Activated CD4-positive, alpha-beta T cell treated with anti-CD3 and anti-CD28 coated beads, Interleukin-2, amount 10 ng/mL, durations not matched to agents 24 days and 14 days (primary cell): ENCODE results near the gene KHSRP. TPM values are rescaled to one million over a fixed set of nuclear protein-coding genes. Genes with fewer than 3 reads are reported as not detected.

Source experiments
- DNase-seq: peaks from one replicate; pipeline ENCODE4 v3.0.0; 2022
- H3K27ac Mint-ChIP-seq: one replicate; pipeline ENCODE4 v1.8.0; 2022; ENCODE audit warnings: mild to moderate bottlenecking, mixed read lengths
- H3K27me3 Mint-ChIP-seq: one replicate; pipeline ENCODE4 v1.8.0; 2022; ENCODE audit warnings: mixed read lengths
- H3K36me3 Mint-ChIP-seq: one replicate; pipeline ENCODE4 v1.8.0; 2022; ENCODE audit warnings: low read depth, mild to moderate bottlenecking, mixed read lengths
- H3K4me1 Mint-ChIP-seq: one replicate; pipeline ENCODE4 v1.8.0; 2021; ENCODE audit warnings: mixed read lengths
- H3K4me3 Mint-ChIP-seq: one replicate; pipeline ENCODE4 v1.8.0; 2022; ENCODE audit warnings: mild to moderate bottlenecking, moderate library complexity, mixed read lengths
- H3K9me3 Mint-ChIP-seq: one replicate; pipeline ENCODE4 v1.8.0; 2021; ENCODE audit warnings: mixed read lengths
- intact Hi-C: fragments of 100-400 bp; cut with micrococcal nuclease; formaldehyde crosslinking; loops from one replicate; pipeline ENCODE4 v1.15.1; 2023
- total RNA-seq: library from RNA; stranded (reverse); gene quantifications from 2 replicates; pipeline ENCODE4 v1.2.3, GENCODE V29; 2022

Gene KHSRP
- total RNA-seq, 1 donor from 2014 or later, result 435 TPM

DNA sequence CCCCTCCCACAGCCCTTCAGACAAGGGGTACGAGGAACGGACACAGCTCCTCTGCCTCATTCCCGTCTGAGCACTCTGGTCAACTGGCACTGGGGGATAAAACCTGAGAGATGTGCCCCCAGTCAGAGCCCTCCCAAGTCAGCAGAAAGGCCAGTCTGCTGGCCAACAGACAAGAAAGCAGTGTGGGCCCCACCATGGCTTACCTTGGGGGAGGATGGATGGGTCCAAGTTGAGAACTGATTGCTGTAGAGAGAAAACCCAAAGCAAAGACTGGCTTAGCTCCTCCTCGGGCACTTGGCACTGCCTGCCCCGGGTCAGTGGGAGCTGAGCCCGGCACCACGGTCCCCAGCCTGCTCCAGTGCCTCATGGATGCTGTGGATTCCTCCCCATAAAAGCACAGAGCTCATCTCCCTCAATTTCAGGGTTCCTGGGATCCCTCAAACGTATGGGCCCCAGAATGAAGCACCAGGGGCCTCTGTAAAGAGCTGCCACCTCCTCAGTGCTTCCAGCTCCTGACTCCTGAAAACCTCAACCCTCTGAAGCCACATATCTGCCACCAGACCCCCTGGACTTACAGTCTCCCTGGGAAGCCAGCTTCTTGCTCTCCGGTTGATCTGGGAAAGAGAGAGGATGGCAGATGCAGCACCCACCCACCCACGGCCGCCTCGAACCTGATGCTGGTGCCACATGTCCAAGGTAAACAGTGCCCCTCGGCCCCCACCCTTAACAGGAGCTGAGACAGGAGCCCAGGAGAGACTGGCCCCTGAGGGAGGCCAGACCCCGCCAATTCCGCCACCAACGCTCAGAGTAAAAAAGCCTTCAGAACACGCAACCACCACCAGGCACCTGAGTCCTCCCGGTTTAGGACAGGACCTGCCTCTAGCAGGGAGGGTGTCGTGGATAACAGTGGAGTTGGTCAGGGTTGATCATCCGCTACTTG lies 3.3 kb downstream of the KHSRP start:
- Mint-ChIP-seq H3K4me3 (no peak overlapping the region), H3K9me3 (peaks cover 3% of the 10 kb centered on the region), H3K36me3 (peaks cover 62% of the 10 kb centered on the region), H3K27ac (no peak overlapping the region), H3K4me1 (peaks cover 26% of the 10 kb centered on the region), H3K27me3 (no peaks in the 10 kb centered on the region)
- DNase-seq, result no peak
- intact Hi-C loops, result loop anchor here (10.0 kb wide), 1 partner anchor 173 kb away; the partner anchor contains the start of gene CD70

DNA sequence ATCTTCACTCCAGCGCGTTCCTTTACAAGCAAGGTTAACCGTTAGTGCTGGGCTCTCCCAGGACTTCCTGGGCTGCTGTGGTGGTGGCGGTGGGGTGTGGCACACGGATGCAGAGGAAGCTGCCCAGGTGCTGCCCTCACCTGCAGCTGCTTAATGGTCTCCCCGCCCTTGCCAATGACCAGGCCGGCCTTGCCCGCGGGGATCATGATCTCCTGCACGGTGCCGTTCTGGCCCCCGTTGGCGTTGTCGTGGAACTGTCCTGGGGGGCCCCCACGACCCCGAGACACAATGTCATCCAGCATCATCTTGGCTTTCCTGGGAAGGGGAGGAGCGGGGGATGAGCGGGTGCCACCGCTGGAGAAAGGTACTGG lies 6.1 kb downstream of the KHSRP start:
- H3K4me1 Mint-ChIP-seq, result peaks cover 15% of the 10 kb centered on the region
- no peak overlapping the region for H3K27ac Mint-ChIP-seq
- H3K4me3 Mint-ChIP-seq, result no peak overlapping the region
- no peaks in the 10 kb centered on the region for H3K27me3 Mint-ChIP-seq
- intact Hi-C loops, result no loop called here
- H3K9me3 Mint-ChIP-seq, result no peaks in the 10 kb centered on the region
- no peak for DNase-seq
- peaks cover 72% of the 10 kb centered on the region for H3K36me3 Mint-ChIP-seq

DNA sequence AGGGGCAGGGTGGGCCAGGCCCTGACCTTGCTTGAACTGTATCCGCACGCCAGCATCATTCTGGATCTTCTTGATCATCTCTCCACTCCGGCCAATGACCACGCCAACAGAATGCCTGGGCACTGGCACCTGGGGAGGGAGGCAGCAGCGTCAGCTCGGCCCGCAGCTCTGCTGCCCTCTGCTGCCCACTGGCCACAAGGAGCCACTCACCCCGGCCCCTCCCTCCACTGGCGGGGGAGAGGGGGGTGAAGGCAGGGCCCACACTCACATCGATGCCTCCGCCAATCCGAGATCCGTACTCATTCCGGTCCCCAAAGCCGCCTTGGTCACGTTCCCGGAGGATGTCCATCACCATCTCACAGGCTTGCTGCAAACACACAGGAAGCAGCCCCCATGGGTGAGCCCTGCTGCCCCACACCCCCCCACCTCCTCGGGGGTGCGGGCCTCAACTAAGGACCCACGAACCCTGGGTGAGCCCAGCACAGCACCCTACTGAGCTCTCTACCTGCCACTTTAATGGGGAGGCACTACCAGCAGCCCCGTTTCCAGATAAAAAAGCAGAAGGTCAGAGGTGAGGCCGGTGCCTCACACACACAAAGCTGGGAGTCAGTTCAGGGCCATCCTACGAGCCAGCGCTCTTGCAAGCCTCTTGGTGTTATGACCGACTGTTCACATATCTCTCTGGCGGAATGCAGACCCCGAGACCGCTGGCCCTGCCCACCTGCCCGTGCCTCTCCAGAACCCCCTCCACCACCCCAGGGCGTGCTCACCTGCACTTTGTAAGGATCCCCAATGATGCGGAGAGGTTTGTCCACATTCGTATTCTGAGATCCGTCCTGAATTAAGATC lies 6.7 kb downstream of the KHSRP start:
- H3K27me3 Mint-ChIP-seq, result no peaks in the 10 kb centered on the region
- intact Hi-C loops, result no loop called here
- H3K4me1 Mint-ChIP-seq, result peaks cover 10% of the 10 kb centered on the region
- H3K27ac Mint-ChIP-seq, result no peak overlapping the region
- H3K9me3 Mint-ChIP-seq, result no peaks in the 10 kb centered on the region
- DNase-seq, result no peak
- no peak overlapping the region for H3K4me3 Mint-ChIP-seq
- peaks cover 70% of the 10 kb centered on the region for H3K36me3 Mint-ChIP-seq

DNA sequence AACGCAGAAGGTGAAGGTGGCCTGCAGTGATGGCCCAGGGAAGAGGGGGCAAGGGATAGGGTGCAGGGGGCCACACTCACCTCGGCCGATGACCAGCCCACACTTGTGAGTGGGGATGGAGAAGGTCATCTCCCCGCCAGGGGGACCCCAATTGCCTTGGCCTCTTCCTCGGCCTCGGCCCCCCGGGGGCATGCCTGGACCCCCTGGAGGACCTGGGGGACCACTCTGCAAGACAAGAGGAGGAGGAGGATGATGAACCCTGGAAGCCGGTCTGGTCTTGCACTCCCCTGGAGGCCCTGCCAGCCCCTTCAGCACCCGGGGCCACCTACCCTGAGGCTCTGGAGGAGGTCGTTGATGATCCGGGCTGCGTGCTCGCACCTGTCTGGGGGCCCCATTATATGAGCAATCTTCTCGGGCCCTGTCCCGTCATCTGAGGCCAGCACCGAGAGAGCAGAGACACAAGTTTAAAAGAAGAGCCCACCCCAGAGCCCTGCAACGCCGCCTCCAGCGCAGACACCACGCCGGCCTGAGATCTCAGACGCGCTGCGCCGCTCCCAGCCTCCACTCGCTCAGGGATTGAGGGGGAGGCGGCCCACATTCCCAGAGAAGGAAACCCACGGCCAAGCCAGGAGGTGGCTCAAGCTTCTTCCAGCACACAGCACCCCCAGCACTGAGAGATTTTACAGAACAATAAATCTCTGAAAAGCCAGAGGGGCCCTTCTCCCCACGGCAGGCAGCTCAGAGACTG lies 7.8 kb downstream of the KHSRP start:
- H3K4me3 Mint-ChIP-seq, result no peak overlapping the region
- intact Hi-C loops, result no loop called here
- peaks cover 65% of the 10 kb centered on the region for H3K36me3 Mint-ChIP-seq
- peaks cover 2% of the 10 kb centered on the region for H3K4me1 Mint-ChIP-seq
- no peak for DNase-seq
- H3K27me3 Mint-ChIP-seq, result no peaks in the 10 kb centered on the region
- H3K27ac Mint-ChIP-seq, result no peak overlapping the region
- no peaks in the 10 kb centered on the region for H3K9me3 Mint-ChIP-seq

DNA sequence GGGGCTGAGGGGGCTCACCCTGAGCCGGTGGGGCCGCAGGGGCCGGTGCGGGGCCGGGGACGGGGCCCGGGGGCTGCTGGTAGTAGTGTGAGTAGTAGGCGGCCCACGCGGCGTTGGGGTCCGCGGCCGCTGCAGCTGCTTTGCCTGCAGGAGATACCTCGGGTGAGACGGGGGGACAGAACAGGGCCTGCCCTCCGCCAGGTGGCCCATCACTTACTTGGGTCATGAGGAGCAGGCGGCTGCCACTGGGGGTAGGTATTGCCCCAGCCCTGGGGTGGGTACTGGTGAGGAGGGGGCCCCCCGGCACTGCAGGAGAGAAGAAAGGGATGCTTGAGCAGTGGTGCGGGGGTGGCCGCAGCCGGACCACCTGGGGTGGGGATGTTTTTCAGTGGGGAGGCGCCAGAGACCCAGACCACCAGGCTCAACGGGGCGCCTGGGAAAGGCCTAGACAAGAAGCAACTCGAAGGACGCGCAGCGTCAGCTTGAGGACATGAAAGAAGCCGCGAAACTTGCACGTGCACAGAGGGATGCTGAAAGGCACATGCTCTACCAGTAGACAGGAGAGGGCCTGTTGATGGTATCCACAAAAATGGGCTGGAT lies 8.9 kb downstream of the KHSRP start:
- intact Hi-C loops, result no loop called here
- H3K27ac Mint-ChIP-seq, result no peak overlapping the region
- no peaks in the 10 kb centered on the region for H3K9me3 Mint-ChIP-seq
- H3K36me3 Mint-ChIP-seq, result peaks cover 57% of the 10 kb centered on the region
- H3K27me3 Mint-ChIP-seq, result no peaks in the 10 kb centered on the region
- H3K4me3 Mint-ChIP-seq, result no peak overlapping the region
- peaks cover under 1% of the 10 kb centered on the region for H3K4me1 Mint-ChIP-seq
- DNase-seq, result no peak

DNA sequence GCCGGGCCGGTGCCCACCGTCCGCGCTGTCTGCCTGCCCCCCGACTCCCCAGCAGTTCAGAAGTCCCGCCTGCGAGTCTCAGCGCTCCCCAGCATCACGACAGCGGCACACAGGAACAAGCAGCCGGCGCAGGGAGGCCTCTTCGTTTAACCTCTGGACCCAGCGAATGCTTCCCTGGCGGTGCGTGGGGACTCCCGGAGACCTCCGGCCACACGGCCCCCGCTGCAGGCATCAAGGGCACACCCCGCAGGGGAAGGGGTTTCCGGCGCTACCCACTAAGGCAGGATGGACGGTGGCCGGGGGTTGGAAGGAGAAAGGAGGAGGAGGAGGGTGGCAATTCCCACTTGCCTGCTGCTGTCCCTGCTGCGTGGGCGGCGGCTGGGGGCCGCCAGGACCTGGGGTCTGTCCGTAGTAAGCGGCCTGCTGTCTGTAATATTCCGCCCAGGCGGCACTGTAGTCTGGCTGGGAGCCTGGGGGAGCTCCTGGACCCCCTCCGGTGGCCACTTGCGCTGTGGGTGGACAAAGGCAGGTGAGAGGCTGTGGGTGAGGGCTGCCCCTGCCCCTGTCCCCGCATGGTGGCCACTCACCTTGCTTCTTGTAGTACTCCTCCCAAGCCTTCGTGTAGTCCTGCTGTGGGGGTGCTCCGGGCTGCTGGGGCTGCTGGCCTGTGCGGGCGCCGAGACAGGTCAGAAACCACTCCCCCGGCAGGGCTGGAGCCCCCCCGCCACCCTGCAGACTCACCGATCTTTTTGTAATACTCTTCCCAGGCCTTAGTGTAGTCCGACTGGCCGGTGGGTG lies 9.6 kb downstream of the KHSRP start:
- H3K4me3 Mint-ChIP-seq, result no peak overlapping the region
- no peak overlapping the region for H3K27ac Mint-ChIP-seq
- no peak for DNase-seq
- peaks cover 50% of the 10 kb centered on the region for H3K36me3 Mint-ChIP-seq
- no peaks in the 10 kb centered on the region for H3K27me3 Mint-ChIP-seq
- no peaks in the 10 kb centered on the region for H3K9me3 Mint-ChIP-seq
- intact Hi-C loops, result no loop called here
- no peaks in the 10 kb centered on the region for H3K4me1 Mint-ChIP-seq

DNA sequence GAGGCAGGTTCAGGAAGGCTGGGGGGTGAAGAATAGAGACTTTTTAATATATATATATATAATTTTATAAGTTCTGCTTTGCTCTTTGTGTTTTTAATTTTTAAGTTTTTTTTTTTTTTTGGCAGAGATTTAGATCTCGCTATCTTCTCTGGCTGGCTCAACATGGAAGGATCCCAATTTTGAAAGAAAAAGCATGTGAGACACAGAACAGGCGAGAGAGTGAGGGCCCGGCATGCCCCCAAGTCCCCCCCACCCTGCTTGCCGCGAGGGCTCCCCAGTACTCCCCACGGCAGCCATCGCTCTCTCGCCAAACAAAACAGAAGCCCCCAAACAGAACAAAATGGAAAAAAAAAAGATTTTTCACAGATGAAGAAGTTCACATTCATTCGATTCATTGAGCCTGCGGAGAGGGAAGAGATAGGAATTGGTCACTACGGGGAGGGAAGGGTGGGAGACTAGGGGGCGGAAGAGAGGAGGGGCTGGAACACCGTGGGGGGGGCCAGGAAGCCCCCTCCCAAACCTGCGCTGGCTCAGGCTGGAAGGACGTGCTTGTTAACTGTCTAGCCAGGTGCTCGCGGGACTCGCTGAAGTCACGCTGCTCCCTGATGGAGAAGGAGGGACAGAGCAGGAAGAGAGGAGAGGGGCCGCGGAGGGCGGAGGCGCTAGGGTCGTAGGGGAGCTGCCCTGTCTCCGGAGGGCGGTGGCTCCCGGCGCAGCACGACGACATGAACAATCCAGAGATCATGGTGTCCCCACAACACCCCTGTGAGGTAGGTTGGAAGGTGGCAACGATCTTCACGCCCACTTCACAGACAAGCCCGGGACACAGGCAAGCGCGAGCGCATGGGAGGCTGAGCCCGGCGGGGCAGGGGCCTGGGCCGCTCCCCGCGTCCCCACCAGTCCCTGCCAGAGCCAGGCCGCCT lies 10.6 kb downstream of the KHSRP start:
- Mint-ChIP-seq H3K9me3 (no peaks in the 10 kb centered on the region), H3K4me3 (no peak overlapping the region), H3K27me3 (no peaks in the 10 kb centered on the region), H3K27ac (no peak overlapping the region), H3K36me3 (peaks cover 41% of the 10 kb centered on the region), H3K4me1 (no peaks in the 10 kb centered on the region)
- intact Hi-C loops, result no loop called here
- no peak for DNase-seq

DNA sequence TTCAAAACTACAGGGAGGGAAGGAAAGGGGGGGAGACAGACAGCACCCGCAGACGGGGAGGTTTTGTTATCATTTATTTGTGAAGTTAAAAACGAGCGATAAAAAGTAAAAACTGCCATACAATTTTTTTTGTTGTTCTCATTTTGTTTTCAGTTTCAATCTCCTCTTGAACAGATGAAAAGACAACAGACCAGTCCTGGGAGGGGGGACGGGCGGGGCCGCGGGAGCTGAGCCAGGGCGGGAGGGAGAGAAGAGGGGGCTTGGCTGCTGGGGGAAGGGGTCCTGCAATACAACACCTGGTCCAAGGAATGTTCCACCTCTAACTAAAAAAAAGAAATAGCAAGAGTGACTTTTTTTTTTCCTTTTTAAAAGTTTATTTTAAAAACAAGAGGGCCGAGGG lies 11.3 kb downstream of the KHSRP start:
- Mint-ChIP-seq H3K4me1 (no peaks in the 10 kb centered on the region), H3K9me3 (no peaks in the 10 kb centered on the region), H3K27ac (no peak overlapping the region)

DNA sequence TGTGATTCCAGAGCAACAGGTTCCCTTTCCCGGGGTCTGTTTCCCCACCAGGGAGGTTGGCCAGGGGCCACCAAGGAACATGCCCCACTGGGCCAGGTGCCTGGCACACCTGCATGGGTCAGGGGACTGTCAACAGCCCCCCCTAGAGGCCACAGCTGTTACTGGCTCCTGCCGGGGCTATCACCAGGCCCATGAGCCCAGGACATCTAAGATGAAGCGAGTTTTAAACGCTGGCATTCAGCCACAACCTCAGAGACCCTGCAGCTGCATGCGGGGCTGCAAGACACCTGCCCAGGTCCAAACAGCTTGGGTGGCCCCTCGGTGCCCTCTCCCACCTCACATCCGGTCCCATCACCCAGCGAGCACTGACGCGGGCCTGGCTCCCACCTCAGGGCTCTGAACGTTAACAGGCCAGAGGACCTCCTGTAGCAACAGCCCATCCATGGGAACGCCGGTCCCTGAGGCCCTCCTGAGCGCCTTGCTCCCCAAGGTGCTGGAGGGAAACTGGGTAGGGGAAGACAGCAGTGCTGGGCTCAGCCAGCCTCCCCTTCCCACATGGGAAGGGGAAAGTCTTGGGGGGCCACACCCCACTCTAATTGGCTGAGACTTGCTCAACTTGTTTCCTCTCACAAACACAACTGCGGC lies 12.0 kb downstream of the KHSRP start:
- Mint-ChIP-seq H3K4me1 (no peaks in the 10 kb centered on the region), H3K4me3 (no peak overlapping the region), H3K27me3 (no peaks in the 10 kb centered on the region), H3K27ac (no peak overlapping the region), H3K36me3 (peaks cover 28% of the 10 kb centered on the region), H3K9me3 (no peaks in the 10 kb centered on the region)
- DNase-seq, result peak; percentile 82
- intact Hi-C loops, result no loop called here

More for the DNA sequence above, 11.3 kb downstream of the KHSRP start:
- intact Hi-C loops, result no loop called here
- H3K4me3 Mint-ChIP-seq, result no peak overlapping the region
- no peak for DNase-seq
- no peaks in the 10 kb centered on the region for H3K27me3 Mint-ChIP-seq
- peaks cover 34% of the 10 kb centered on the region for H3K36me3 Mint-ChIP-seq

DNA sequence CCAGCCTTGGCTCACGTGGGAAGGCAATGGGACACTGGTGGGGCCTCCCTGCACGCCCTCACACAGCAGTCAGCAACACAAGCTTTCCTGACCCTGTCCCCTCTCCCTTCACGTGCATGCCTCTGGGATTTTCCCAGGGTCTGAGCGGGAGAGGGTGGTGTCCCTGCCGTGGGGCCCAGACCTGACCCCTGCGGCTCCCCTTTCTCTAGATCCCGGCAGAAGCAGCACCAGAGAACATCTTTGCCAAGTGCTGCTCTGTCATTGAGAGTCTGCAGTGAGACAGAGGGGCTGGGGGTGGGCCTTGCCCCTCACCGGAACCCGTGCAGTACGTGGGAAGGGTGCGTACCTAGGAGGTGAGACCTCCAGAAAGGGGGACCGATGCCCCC lies 12.6 kb downstream of the KHSRP start:
- no peak overlapping the region for H3K27ac Mint-ChIP-seq

DNA sequence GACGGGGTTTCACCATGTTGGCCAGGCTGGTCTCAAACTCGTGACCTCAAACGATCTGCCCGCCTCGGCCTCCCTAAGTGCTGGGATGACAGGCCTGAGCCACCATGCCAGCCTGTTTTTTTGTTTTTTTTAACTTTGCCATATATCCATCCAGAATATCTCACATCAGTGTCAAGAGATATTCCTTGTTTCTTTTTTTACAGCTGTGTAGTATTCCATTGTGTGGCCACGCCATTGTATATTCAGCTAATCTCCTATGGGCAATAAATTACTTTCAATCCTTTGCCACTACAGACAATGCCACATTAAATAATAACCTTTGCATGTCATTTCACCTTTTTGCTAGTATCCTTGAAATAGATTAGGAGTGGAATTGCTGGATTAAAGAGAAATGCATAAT lies 15.3 kb downstream of the KHSRP start:
- Mint-ChIP-seq H3K27me3 (no peaks in the 10 kb centered on the region), H3K4me1 (no peaks in the 10 kb centered on the region), H3K4me3 (no peak overlapping the region), H3K9me3 (no peaks in the 10 kb centered on the region), H3K27ac (no peak overlapping the region), H3K36me3 (peaks cover 14% of the 10 kb centered on the region)
- intact Hi-C loops, result no loop called here
- no peak for DNase-seq

More for the DNA sequence above, 12.6 kb downstream of the KHSRP start:
- DNase-seq, result no peak
- peaks cover 24% of the 10 kb centered on the region for H3K36me3 Mint-ChIP-seq
- H3K4me1 Mint-ChIP-seq, result no peaks in the 10 kb centered on the region
- intact Hi-C loops, result no loop called here
- no peaks in the 10 kb centered on the region for H3K9me3 Mint-ChIP-seq
- no peak overlapping the region for H3K4me3 Mint-ChIP-seq
- no peaks in the 10 kb centered on the region for H3K27me3 Mint-ChIP-seq

DNA sequence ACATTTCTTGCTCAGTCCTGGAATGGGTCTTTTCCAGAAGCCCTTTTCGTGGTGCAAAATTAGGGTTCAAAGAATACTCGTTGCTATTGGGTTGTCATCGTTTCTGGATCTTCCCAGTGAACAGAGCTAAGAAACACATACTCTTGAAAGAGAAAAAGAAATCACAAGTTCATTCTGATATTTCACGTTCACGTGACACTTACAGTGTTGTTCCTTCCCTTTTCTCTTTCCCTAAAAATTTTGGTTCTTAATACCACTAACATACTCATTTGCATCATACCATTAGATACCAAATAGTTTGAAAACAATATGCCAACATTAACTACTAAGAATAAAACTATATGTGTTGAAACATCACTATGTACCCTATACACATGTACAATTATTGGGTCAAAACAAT lies 18.2 kb downstream of the KHSRP start:
- no peak for DNase-seq
- intact Hi-C loops, result no loop called here
- Mint-ChIP-seq H3K9me3 (no peaks in the 10 kb centered on the region), H3K27ac (no peak overlapping the region), H3K4me1 (no peaks in the 10 kb centered on the region), H3K4me3 (no peak overlapping the region), H3K36me3 (no peaks in the 10 kb centered on the region), H3K27me3 (no peaks in the 10 kb centered on the region)
